ENCODE measurements around the gene PCDH9. TPM values are rescaled to one million over a fixed set of nuclear protein-coding genes. Genes with fewer than 3 reads are reported as not detected.
A peak's percentile ranks its signal among the peaks of the same experiment; 100 is the strongest.

Gene PCDH9
- total and polyA plus RNA-seq, 12 donors, result 2.9 to 32.0 (median 15.4) TPM

DNA sequence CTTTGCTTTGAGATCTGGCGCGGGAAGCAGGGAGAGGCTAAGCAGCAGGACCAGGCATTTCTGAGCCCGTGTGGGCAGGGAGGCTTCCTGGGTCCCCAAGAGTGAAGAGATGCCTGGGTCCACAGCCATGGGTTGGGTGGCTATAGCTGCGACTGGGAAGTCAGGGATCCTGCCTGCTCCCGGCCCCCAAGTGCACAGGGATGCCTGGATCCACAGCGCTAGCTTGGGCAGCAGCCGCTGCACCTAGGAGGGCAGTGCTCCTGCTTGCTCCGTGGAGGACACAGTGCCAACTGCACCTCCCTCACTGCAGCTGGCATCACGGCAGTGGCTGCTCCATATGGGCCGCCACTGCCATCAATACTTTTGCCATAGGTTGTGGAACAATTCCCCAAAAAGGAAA is 384.7 kb downstream of the PCDH9 start:
- TF ChIP-seq, protein P1, sequence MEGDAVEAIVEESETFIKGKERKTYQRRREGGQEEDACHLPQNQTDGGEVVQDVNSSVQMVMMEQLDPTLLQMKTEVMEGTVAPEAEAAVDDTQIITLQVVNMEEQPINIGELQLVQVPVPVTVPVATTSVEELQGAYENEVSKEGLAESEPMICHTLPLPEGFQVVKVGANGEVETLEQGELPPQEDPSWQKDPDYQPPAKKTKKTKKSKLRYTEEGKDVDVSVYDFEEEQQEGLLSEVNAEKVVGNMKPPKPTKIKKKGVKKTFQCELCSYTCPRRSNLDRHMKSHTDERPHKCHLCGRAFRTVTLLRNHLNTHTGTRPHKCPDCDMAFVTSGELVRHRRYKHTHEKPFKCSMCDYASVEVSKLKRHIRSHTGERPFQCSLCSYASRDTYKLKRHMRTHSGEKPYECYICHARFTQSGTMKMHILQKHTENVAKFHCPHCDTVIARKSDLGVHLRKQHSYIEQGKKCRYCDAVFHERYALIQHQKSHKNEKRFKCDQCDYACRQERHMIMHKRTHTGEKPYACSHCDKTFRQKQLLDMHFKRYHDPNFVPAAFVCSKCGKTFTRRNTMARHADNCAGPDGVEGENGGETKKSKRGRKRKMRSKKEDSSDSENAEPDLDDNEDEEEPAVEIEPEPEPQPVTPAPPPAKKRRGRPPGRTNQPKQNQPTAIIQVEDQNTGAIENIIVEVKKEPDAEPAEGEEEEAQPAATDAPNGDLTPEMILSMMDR (IDR thresholded peaks at IDR 0.05), result no peak
- DNase-seq (no peak), ATAC-seq (peak in 1 of 8 donors; percentile 19)
- WGBS, 2 donors, result 94 to 96% methylated on average over 10 of the region's 10 CpGs
- H3K27me3 ChIP-seq, result no peaks in the 10 kb centered on the region
- H3K4me3 ChIP-seq, result no peak overlapping the region
- no peaks in the 10 kb centered on the region for H3K4me1 ChIP-seq
- peaks cover 0 to 3% (median 0%) of the 10 kb centered on the region in 11 donors for H3K9me3 ChIP-seq
- intact Hi-C loops (cut with DNase I), result no loop called here
- no peaks in the 10 kb centered on the region for H3K36me3 ChIP-seq
- no peak overlapping the region for H3K27ac ChIP-seq

DNA sequence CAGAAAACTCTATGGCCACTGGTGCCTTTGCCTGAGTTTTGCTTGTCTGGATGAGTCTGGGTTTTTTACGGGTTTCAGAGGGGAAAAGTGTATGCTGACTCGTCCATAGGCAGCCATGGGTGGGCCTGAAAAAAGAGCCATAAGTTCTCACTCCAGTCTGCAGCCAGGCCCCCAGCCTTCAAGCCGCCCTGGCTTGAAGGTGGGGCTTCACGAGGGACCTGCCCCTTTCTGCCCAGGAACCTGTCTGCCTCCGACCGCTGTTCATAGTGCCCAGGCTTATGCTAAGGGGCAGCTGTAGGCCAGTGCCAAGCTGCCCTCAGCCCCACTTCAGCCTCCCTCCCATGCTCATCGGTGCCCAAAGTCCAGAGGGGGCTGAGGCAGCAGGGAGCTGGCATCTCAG is 385.2 kb downstream of the PCDH9 start:
- Histone ChIP-seq H3K4me3 (no peak overlapping the region), H3K27me3 (no peaks in the 10 kb centered on the region), H3K36me3 (no peaks in the 10 kb centered on the region), H3K4me1 (no peaks in the 10 kb centered on the region), H3K27ac (no peak overlapping the region), H3K9me3 (peaks cover 0 to 3% (median 0%) of the 10 kb centered on the region in 11 donors)
- TF ChIP-seq, protein P1 (IDR thresholded peaks at IDR 0.05), result no peak
- ATAC-seq (no peak), DNase-seq (no peak)
- WGBS, 2 donors, result 91 to 98% methylated on average over 7 of the region's 7 CpGs
- intact Hi-C loops (cut with DNase I), result no loop called here

DNA sequence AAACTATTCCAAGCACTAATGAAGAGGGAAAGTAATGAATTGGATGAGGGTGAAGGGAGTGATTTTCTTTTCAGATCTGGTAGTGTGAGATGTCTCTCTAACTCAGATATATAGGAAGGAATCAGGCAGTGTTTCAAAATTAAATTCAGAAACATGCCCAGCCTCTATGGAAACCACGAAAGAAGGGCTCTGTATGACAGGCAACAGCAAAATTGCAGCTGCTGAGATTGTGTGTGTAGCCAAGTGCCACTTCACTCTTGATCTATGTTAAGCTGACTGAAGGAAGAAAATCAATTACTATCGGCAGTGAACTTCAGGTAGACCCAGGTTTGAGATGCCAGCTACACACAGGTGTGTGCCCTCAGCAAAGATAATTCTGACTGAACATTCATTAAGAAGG is 387.4 kb downstream of the PCDH9 start:
- TF ChIP-seq, protein P1 (IDR thresholded peaks at IDR 0.05), result no peak
- ATAC-seq, result no peak

DNA sequence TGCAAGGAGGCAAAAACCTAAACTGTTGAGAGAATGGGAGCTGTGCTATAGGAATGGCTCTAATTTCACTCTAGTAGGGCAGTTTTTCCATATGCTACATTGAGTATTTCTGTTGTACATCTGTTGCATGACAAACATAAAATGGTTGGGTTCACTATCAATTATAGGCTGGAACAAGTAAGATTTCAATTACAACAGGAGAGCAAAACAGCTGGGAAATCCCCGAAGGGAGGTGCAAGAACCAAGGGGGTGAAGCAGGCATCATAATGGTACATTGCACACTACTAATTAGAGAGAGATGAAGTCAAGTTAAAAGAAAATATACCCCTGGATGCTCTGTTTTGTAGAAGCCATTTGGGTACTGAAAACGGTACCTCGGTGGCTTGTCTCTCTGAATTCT is 389.5 kb downstream of the PCDH9 start:
- Histone ChIP-seq H3K27me3 (no peaks in the 10 kb centered on the region), H3K4me1 (peaks cover 0 to 3% (median 0%) of the 10 kb centered on the region in 9 donors), H3K4me3 (no peak overlapping the region), H3K27ac (no peak overlapping the region), H3K9me3 (peaks cover 0 to 3% (median 0%) of the 10 kb centered on the region in 11 donors), H3K36me3 (no peaks in the 10 kb centered on the region)
- TF ChIP-seq, protein P1 (IDR thresholded peaks at IDR 0.05), result no peak
- ATAC-seq, result no peak
- intact Hi-C loops (cut with DNase I), result no loop called here
- no peak for DNase-seq
- 90 to 97% methylated on average over 3 of the region's 3 CpGs for WGBS, 2 donors

More for the DNA sequence above, 387.4 kb downstream of the PCDH9 start:
- Histone ChIP-seq H3K27ac (no peak overlapping the region), H3K4me3 (no peak overlapping the region), H3K27me3 (no peaks in the 10 kb centered on the region), H3K9me3 (peaks cover 0 to 3% (median 0%) of the 10 kb centered on the region in 11 donors), H3K4me1 (no peaks in the 10 kb centered on the region), H3K36me3 (no peaks in the 10 kb centered on the region)
- intact Hi-C loops (cut with DNase I), result no loop called here
- no peak for DNase-seq
- WGBS, 2 donors, result 81 to 83% methylated on average over 2 of the region's 2 CpGs
